Amniotic epithelial cell (primary cell): ENCODE measurements around the gene TSC22D3.
"Not testable (repeated sequence)": the region's sequence is repeated elsewhere in the genome, so short reads cannot be mapped to it uniquely, and the experiment has no call there.

Source experiments
- DNase-seq: peaks from one replicate; pipeline ENCODE4 v3.0.0-alpha.2; 2010; ENCODE audit warnings: low read depth

The TSC22D3 gene

GRCh38 chrX:107775734-107776511 lies at the start of gene TSC22D3:
TSS of gene TSC22D3 (minus strand) at chrX:107775787. CDS start at chrX:107775419, 368 bp downstream.
- peak; percentile 70 for DNase-seq

- peak; percentile 93 for DNase-seq
These were observed 47.9 kb upstream of the TSC22D3 start for GRCh38 chrX:107823456-107823855.

GRCh38 chrX:107823042-107823441 lies 47.5 kb upstream of the TSC22D3 start:
- DNase-seq = no peak

GRCh38 chrX:107818900-107819521 lies 43.4 kb upstream of the TSC22D3 start:
- no peak for DNase-seq

GRCh38 chrX:107810053-107810452 lies 34.5 kb upstream of the TSC22D3 start:
- not testable (repeated sequence) for DNase-seq

DNA sequence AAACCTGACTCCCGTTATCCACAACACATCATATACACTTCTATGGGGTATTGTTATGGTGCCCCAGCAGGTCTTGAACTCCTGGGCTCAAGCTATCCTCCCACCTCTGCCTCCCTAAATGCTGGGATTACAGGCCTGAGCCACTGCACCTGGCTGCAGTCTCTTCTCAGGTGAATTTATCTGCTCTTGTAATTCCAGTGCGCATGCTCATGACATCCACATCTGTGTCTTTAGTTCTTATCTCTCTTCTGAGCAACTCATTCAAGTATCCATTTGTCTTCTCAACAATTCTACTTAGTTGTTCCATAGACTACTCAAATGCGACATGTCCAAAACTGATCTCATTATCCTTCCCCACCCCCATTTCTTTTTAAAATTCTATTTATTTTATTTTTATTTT lies 29.6 kb upstream of the TSC22D3 start:
- no peak for DNase-seq

GRCh38 chrX:107804427-107804826 lies 28.8 kb upstream of the TSC22D3 start:
- DNase-seq = no peak

DNA sequence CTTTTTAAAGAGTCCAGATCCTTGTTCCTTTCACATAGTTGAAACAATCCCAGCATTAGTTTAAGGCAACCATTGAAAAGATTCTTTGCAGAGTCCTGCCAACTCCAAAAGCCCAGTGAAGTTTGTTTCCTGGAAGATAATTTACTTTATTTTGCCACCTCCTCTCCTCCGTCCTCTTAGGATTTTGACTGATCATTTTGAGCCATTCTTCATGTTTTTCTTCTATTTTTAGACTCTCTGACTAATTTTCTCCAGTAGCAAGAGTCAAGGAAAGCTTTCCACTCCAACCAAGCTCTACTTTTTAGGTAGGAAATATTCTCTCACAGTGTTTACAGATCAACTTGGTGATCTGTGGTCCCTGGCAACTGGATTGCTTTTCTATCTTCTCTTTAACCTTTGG lies 12.2 kb upstream of the TSC22D3 start:
- DNase-seq = no peak

DNA sequence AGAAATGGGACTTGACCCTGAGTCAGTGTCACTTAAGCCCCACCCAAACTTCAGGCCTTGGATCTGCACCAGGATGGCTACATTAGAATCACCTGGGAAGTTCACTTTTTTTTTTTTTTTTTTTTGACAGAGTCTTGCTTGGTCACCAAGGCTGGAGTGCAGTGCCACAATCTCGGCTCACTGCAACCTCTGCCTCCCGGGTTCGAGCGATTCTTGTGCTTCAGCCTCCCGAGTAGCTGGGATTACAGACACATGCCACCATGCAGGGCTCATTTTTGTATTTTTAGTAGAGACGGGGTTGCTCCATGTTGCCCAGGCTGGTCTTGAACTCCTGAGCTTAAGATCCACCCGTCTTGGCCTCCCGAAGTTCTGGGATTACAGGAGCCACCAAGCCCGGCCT lies 4.9 kb upstream of the TSC22D3 start:
- no peak for DNase-seq

GRCh38 chrX:107777536-107777832 lies 1.9 kb upstream of the TSC22D3 start, which contains the start of gene NCBP2L:
TSS of gene NCBP2L (plus strand) at chrX:107777733. CDS start at chrX:107794221, 16,488 bp downstream.
- no peak for DNase-seq

GRCh38 chrX:107776649-107777535 lies 1.3 kb upstream of the TSC22D3 start:
- DNase-seq = peak; percentile 90

DNA sequence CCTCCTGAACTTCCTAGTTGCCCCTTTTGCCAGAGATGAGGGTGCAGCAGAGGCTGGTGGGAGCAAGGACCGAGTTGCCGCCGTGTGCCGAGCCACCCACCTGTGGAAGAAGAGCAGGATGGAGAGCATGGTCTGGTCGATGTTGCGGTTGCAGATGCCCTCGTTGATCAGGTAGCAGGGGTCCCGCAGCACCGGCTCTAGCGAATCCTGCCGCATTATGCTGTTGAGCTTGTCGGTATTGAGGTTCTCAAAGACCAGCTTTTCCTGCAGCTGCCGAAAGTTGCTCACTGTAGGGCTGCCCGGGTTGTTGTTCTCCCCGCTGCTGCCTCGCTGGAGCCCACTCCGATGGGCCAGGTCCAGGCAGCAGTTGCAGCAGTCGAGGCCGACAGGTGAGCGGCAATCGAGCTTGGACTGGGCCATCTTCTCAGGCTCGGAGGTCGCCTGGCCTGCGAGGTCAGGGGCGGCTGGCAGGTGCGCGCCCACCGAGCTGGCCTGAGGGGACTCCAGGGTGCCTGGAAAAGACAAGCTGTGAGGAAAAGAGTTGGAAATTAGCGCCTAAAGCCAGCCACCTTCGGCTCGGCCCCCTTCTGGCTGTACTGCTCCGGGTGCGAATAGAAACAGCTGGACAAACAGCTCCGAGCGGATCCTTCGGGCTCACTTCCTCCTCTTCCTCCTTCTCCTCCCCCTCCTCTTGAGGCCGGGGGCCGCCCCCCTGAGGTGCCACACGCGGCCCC lies 420 bp downstream of the TSC22D3 start:
- DNase-seq = no peak

DNA sequence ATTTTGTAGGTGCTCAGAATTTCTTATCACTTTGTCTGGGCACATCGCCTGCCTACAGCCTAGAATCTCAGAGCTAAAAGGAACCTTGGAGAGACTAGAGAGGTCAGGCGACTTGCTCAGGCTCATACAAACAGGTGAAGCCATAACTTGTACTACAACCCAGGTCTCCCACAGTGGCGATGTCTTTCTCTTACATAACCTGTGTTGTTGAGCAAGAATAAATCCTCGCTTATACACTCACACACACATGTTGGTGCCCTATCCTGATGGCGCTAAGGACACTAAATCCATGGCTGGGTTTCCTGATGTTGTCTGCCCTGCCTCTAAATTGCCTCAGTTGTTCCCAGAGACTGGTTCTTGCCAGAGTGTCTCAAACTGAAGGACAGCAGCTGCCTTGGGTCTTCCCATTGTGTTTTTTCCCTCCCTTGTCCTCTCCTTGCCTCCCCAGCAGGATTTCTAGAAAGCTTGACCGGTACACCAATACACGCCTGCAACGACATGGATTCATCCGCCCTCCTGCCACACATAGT lies 1.6 kb downstream of the TSC22D3 start:
- no peak for DNase-seq

- peak; percentile 18 for DNase-seq
These were observed 2.4 kb downstream of the TSC22D3 start for GRCh38 chrX:107773206-107773605.

DNA sequence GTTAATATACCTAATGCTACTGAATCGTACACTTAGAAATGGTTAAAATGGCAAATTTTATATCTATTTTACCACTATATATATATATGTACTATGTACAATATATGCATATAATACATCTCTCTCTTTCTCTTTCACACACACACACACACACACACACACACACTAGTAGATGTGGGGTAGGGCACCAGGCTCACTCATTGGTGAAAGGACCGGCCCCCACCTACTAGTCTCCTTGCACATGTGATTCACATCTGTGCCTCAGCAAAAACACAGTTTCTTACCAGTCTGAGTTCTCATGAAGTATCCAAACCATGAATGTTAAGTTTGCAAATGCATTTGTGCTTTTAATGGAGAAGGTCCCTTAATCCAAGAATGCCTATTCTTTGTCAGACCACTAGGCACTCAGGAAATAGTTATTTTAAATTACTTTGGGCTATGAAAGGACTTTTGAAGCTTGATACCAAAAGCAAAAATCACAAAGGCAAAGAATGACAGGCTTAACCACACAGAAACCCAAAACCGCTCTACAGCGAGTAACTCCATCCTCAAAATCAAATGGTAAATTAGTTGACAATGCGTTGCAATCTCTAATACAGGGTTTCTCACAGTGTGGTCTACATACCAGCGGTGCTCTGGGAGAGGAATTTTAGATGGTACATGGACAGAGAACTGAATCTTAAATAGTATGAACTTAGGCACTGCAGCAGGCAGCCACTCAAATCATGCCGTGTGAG lies 5.8 kb downstream of the TSC22D3 start:
- no peak for DNase-seq

DNA sequence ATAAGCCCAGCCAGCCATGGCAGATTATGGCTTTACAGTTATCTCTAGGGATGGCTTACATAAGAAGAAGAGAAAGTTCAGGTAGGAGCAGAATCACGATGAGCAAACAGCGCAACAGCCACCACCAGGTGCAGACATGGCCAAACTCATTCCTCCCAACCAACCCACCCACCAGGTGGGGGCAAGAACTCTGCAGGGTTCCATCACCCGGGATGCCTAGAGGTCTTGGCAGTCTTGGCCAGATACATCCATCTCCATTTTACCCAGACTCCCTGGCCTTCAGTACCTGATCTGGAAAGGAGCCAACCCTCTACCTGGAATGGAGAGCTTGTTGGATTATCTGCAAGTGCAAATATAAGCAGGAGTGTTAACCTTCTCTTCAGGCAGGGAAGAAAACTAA lies 7.5 kb downstream of the TSC22D3 start:
- DNase-seq = no peak

GRCh38 chrX:107766470-107767150 lies 9.0 kb downstream of the TSC22D3 start:
- peak; percentile 37 for DNase-seq

DNA sequence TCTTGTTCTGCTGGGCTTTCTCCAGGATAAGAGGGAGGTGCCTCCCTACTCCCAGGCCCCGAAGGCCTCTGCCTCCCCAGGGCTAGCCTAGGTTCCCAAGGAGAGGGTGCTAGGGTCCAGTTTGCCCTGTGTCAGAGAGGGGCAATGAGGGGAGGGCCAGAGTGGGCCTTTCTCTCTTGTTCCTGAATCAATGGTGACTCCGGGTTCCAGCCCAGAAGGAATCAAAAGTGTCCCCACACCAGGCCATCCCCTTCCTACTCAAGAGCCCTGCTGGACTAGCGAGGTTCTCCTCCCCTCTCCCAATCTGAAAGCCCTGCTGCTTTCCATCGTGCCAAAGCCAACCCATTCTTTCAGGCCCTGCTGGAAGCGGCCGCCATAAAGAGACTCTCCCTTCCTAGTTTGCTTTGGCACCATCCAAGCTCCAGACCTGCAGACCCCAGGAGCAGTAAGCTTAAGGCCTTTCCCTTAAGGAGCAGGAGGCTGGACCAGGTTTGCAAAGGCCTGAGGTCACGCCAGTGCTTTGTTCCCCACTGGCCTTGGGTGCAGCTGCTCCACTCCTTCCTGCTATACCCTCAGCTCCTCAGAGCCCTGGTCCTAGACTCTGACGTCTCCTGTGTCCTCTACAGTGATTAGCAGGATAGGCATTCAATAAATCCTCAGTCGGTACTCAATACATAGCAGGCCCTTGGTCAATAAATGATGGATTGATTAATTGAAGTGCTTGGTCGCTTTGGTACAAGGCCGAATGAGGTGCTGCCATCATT lies 10.6 kb downstream of the TSC22D3 start:
- no peak for DNase-seq

DNA sequence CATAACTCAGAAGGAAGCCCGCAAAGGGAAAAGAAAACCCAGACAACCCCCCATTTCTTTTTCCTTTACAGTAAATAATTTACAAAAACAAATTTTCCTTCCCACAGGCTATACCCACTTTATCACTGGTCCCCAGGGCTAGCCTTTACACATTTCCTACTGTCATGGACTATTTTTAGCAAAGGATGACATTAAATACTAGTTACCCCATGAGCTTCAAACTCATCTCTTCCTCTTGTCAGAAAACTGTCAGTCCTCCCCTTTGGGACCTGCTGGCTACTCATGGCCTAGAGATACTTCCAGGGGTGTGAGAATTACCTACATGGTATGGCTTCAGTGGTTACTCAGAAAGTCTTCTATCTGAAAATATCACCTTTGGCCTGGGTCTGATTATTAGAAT lies 11.9 kb downstream of the TSC22D3 start:
- no peak for DNase-seq
